Gastrocnemius medialis (tissue), 4 donors: Measurements from ENCODE around the gene RAB7A. TPM values are rescaled to one million over a fixed set of nuclear protein-coding genes. Genes with fewer than 3 reads are reported as not detected.

ENCODE experiments used
- ATAC-seq, 2 donors: fragments of 150-250 bp; one replicate each; pipeline ENCODE4 v1.9.1; 2016
- DNase-seq, 2 donors: peaks; one replicate each; pipeline ENCODE4 v3.0.0-alpha.2; 2019
- H3K27ac ChIP-seq, 4 donors: fragments of 200-600 bp; sonication (generic); 1 replicate in 1 of 4; 2 replicates in 3 of 4; pipeline ENCODE4 v1.5.1; 2016 to 2018; ENCODE audit warnings: mild to moderate bottlenecking in 2 of 4, moderate library complexity in 1 of 4
- H3K27me3 ChIP-seq, 3 donors: fragments of 200-600 bp; sonication (generic) in 2 of 3; 1 replicate in 1 of 3; 2 replicates in 2 of 3; pipeline versions ENCODE4 v1.5.1 to v1.6.0; 2016 to 2019; ENCODE audit warnings: mild to moderate bottlenecking in 1 of 3, moderate library complexity in 1 of 3
- H3K36me3 ChIP-seq, 2 donors: fragments of 200-600 bp; sonication (generic) in 1 of 2; one replicate each; pipeline ENCODE4 v1.5.1; 2017 to 2018
- H3K4me1 ChIP-seq, 2 donors: fragments of 200-600 bp; sonication (generic) in 1 of 2; one replicate each; pipeline ENCODE4 v1.5.1; 2016 to 2017; ENCODE audit warnings: mild to moderate bottlenecking in 2 of 2
- H3K4me3 ChIP-seq, 4 donors: fragments of 200-600 bp; sonication (generic) in 3 of 4; 1 replicate in 1 of 4; 2 replicates in 3 of 4; pipeline ENCODE4 v1.5.1; 2016 to 2019; ENCODE audit warnings: mild to moderate bottlenecking in 2 of 4
- H3K9me3 ChIP-seq, 3 donors: fragments of 200-600 bp; sonication (generic) in 2 of 3; 1 replicate in 1 of 3; 2 replicates in 2 of 3; pipeline ENCODE4 v1.5.1; 2016 to 2019
- CTCF ChIP-seq, 5 experiments: fragments of 450-650 bp in 3 of 5; fragments of 200-600 bp in 2 of 5; sonication (generic) in 2 of 5; IDR thresholded peaks in 4 of 5; conservative IDR thresholded peaks in 1 of 5; 1 replicate in 4 of 5; 2 replicates in 1 of 5; pipeline ENCODE4 v1.5.1; 2016 to 2019; ENCODE audit warnings: antibody characterized with exemption in 5 of 5, mild to moderate bottlenecking in 3 of 5, moderate library complexity in 3 of 5
- POLR2A ChIP-seq, 2 donors: fragments of 450-650 bp; IDR thresholded peaks; one replicate each; pipeline ENCODE4 v1.6.1; 2017; ENCODE audit warnings: antibody characterized with exemption in 2 of 2, mild to moderate bottlenecking in 2 of 2, moderate library complexity in 2 of 2
- in situ Hi-C, 4 donors: fragments of 200-750 bp; cut with MboI; loops; one replicate each; pipeline versions ENCODE4 v1.15.0 to v1.8.0; 2017; ENCODE audit warnings: low sequenced_read_pairs in 4 of 4
- intact Hi-C: fragments of 100-400 bp; cut with DNase I; formaldehyde crosslinking; loops from one replicate; pipeline ENCODE4 v1.15.1; 2023; ENCODE audit warnings: low total_unique reads
- total RNA-seq, 4 donors: library from RNA; depleted of rRNA; stranded (reverse); fragments of >200 nt; gene quantifications; one replicate each; pipeline versions ENCODE4 v1.1.0 to v1.2.3, GENCODE V29; 2016

Gene RAB7A
- total RNA-seq, 4 donors from 2014 or later: 102 to 190 (median 149) TPM

GRCh38 chr3:128740621-128741020 lies 14.6 kb downstream of the RAB7A start:
- no peak for DNase-seq
- Histone ChIP-seq H3K27me3 (no peaks in the 10 kb centered on the region), H3K4me3 (no peak overlapping the region), H3K27ac (peak overlapping the region in 2 of 4 donors; percentile 20 to 26), H3K9me3 (no peaks in the 10 kb centered on the region), H3K36me3 (peaks cover 0 to 4% of the 10 kb centered on the region in 2 donors), H3K4me1 (peaks cover 23 to 43% of the 10 kb centered on the region in 2 donors)
- no peak for ATAC-seq
- in situ Hi-C loops: no loop called here
- TF ChIP-seq CTCF (IDR thresholded peaks at IDR 0.05 in 4 of 5, conservative IDR thresholded peaks at IDR 0.05 in 1 of 5) (no peak), POLR2A (IDR thresholded peaks at IDR 0.05) (no peak)
- intact Hi-C loops: loop anchor here (2.0 kb wide), 1 partner anchor 14 kb away; no protein-coding TSS in a partner anchor

- no peak overlapping the region for H3K27ac ChIP-seq
- H3K27me3 ChIP-seq: no peaks in the 10 kb centered on the region
- in situ Hi-C loops (no loop called here), intact Hi-C loops (no loop called here)
- peaks cover 0 to 4% of the 10 kb centered on the region in 2 donors for H3K36me3 ChIP-seq
- H3K4me1 ChIP-seq: peaks cover 27 to 45% of the 10 kb centered on the region in 2 donors
- DNase-seq: no peak
- no peaks in the 10 kb centered on the region for H3K9me3 ChIP-seq
- no peak overlapping the region for H3K4me3 ChIP-seq
- no peak for ATAC-seq
- TF ChIP-seq POLR2A (IDR thresholded peaks at IDR 0.05) (no peak), CTCF (IDR thresholded peaks at IDR 0.05 in 4 of 5, conservative IDR thresholded peaks at IDR 0.05 in 1 of 5) (no peak)
Observed at GRCh38 chr3:128742821-128743594, 17.0 kb downstream of the RAB7A start.

DNA sequence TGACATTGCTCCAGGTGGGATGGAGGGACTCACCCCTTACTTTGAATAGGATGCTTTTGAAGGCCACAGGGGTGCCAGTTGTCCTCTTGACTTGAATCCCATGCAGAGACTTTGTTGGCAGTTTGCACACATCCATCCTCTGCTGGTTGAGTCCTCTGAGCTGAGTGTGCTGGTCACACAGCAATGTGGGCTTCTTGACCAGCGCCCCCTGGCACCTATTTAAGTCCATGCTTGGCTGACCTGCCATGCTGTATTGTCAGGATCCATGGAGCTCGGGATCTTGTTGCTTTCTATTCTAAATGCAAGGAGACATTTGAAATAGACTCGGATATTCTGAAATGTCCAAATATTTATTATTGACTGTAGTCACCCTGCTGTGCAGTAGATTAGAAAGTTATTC lies 19.8 kb downstream of the RAB7A start:
- in situ Hi-C loops: no loop called here
- no peaks in the 10 kb centered on the region for H3K27me3 ChIP-seq
- intact Hi-C loops: no loop called here
- H3K4me3 ChIP-seq: no peak overlapping the region
- TF ChIP-seq POLR2A (IDR thresholded peaks at IDR 0.05) (no peak), CTCF (IDR thresholded peaks at IDR 0.05 in 4 of 5, conservative IDR thresholded peaks at IDR 0.05 in 1 of 5) (no peak)
- H3K27ac ChIP-seq: no peak overlapping the region
- ATAC-seq (no peak), DNase-seq (no peak)
- peaks cover 46 to 55% of the 10 kb centered on the region in 2 donors for H3K4me1 ChIP-seq
- H3K36me3 ChIP-seq: peaks cover 0 to 4% of the 10 kb centered on the region in 2 donors
- H3K9me3 ChIP-seq: no peaks in the 10 kb centered on the region

DNA sequence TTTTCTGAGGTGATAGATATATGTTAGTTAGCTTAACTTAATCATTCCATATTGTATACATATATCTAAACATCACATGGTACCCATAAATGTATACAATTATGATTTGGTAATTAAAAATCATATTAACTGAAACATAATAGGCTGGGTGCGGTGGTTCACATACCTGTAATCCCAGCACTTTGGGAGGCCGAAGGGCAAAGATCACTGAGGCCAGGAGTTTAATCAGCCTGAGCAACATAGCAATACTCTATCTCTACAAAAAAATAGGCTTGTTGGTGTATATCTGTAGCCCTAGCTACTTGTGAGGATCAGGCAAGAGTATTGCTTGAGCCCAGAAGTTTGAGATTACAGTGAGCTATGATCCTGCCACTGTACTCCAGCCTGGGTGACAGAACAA lies 20.9 kb downstream of the RAB7A start:
- no peak for TF ChIP-seq POLR2A (IDR thresholded peaks at IDR 0.05)
- no peak for TF ChIP-seq CTCF (IDR thresholded peaks at IDR 0.05 in 4 of 5, conservative IDR thresholded peaks at IDR 0.05 in 1 of 5)
- Histone ChIP-seq H3K27ac (no peak overlapping the region), H3K9me3 (no peaks in the 10 kb centered on the region), H3K27me3 (no peaks in the 10 kb centered on the region), H3K4me1 (peaks cover 56 to 57% of the 10 kb centered on the region in 2 donors), H3K4me3 (no peak overlapping the region), H3K36me3 (peaks cover 0 to 4% of the 10 kb centered on the region in 2 donors)
- intact Hi-C loops: no loop called here
- ATAC-seq (no peak), DNase-seq (no peak)
- in situ Hi-C loops: no loop called here
